GM18517 (cell line): ENCODE results near the gene PALM.

Source experiments
- ATAC-seq: cut with Tn5 transposase; IDR thresholded peaks from one replicate; pipeline ENCODE4 v1.9.1; 2021; ENCODE audit warnings: mild to moderate bottlenecking, moderate library complexity; ENCODE audit not compliant: unreplicated experiment

The PALM gene

GRCh38 chr19:750640-751423, 42.1 kb downstream of the PALM start, which contains the start of gene MISP:
Gene MISP, plus strand, starts transcription at chr19:751112. Its CDS starts 5,835 bp downstream, at chr19:756947.
- ATAC-seq: no peak

GRCh38 chr19:751501-752341, 43.0 kb downstream of the PALM start:
- no peak for ATAC-seq

DNA sequence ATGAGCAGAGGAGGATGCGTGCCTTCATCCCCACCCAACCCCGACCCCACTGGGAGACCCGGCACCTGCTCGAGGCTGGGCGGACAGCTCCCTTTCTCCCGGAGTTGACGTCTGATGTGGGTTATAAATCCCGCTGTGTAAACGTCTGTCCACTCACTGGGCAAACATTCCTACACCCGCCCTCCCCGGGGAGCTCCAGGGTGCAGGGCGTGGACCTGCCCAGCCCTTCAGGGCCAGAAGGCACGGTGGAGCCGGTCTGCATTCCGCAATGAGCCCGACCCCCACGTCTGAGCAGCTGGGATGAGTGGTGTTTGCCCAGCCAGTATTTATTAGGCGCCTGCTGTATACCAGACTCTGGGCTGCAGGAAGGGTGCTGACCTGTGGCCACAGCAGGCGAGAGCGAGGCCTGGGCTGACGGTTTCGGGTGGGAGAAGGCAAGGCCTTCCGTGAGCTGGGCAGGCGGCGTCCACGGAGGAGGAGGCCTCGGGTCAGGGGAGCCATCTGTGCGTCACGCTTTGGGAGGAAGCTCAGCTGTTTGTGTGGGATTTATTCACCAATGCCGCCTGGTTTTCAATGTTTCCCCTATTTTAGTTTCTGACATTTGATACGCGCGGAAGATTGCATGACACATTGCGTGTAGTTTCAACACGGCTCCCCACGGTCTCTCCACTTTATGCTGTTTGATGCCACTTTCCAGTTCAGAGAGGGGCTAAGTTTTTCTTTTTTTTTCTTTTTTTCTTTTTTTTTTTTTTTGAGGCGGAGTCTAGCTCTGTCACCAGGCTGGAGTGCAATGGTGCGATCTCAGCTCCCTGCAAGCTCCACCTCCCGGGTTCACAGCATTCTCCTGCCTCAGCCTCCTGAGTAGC, 44.1 kb downstream of the PALM start:
- no peak for ATAC-seq

GRCh38 chr19:754530-754929, 45.8 kb downstream of the PALM start:
- no peak for ATAC-seq

DNA sequence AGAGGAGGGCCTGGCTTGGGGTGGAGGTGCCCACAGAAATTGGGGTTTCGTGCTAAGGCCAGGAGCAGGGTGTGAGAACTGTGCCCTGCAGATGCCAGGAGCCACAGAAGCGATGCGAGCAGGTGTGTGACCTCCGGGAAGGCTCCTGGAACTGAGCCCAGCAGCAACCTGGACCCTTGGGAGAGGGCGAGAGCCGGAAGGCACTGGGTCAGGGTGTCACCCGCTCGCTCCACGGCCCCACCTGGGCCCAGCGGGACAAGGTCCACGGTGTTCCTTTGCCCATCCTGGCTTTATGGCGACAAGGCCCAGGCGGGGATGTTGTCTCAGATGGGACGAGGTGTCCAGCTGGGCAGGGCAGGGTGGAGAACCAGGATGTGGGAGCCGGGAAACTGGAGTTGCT, 46.3 kb downstream of the PALM start:
- no peak for ATAC-seq

- no peak for ATAC-seq
Observed at GRCh38 chr19:756236-756635, 47.5 kb downstream of the PALM start.

GRCh38 chr19:756821-757688, 48.3 kb downstream of the PALM start:
- ATAC-seq: no peak

DNA sequence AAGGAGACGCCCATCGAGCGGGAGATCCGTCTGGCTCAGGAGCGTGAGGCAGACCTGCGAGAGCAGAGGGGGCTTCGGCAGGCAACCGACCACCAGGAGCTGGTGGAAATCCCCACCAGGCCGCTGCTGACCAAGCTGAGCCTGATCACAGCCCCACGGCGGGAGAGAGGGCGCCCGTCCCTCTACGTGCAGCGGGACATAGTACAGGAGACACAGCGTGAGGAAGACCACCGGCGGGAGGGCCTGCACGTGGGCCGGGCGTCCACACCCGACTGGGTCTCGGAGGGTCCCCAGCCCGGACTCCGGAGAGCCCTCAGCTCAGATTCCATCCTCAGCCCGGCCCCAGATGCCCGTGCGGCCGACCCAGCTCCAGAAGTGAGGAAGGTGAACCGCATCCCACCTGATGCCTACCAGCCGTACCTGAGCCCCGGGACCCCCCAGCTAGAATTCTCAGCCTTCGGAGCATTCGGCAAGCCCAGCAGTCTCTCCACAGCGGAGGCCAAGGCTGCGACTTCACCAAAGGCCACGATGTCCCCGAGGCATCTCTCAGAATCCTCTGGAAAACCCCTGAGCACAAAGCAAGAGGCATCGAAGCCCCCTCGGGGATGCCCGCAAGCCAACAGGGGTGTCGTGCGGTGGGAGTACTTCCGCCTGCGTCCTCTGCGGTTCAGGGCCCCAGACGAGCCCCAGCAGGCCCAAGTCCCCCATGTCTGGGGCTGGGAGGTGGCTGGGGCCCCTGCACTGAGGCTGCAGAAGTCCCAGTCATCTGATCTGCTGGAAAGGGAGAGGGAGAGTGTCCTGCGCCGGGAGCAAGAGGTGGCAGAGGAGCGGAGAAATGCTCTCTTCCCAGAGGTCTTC, 49.3 kb downstream of the PALM start:
- ATAC-seq: no peak

DNA sequence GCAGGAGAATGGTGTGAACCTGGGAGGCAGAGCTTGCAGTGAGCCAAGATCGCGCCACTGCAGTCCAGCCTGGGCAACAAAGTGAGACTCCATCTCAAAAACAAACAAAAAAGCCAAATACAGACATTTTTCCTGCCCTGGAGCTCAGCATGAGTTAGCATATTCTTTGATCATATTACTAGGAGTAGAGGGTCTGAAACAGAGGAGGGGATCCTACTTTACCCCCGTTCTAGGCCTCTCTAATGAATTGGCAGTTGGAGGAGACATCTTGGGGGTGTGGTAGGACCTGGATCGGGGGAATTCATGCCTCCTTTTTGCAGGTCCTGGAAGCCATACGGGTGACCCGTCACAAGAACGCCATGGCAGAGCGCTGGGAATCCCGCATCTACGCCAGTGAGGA, 54.4 kb downstream of the PALM start:
- ATAC-seq: no peak

DNA sequence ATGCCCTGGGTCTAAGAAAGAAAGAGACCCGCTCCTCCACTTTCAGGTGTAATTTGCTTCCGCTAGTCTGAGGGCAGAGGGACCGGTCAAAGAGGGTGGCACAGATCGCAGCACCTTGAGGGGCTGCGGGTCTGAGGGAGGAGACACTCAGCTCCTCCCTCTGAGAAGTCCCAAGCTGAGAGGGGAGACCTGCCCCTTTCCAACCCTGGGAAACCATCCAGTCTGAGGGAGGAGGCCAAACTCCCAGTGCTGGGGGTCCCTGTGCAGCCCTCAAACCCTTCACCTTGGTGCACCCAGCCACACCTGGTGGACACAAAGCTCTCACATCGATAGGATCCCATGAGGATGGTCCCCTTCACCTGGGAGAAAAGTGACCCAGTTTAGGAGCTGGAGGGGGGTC, 55.1 kb downstream of the PALM start:
- no peak for ATAC-seq

DNA sequence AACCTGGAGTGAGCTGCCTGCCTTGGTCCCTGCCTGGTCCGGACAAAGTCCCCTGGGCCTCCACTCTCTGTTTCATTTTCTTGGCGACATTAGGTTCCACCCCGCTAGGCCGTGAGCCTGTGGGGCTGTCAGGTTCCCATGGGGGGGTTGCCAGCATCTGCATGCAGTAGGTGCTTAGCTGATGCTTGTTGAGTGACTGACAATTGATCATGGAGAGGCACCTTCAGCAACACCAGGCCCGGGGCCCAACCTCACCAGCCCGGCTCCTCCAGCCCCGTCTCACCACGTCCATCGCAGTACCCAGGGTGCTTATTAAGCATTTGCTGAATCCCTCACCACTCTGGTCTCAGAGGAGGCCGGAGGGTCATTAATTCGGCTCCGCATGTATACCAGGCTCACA, 55.6 kb downstream of the PALM start:
- no peak for ATAC-seq

DNA sequence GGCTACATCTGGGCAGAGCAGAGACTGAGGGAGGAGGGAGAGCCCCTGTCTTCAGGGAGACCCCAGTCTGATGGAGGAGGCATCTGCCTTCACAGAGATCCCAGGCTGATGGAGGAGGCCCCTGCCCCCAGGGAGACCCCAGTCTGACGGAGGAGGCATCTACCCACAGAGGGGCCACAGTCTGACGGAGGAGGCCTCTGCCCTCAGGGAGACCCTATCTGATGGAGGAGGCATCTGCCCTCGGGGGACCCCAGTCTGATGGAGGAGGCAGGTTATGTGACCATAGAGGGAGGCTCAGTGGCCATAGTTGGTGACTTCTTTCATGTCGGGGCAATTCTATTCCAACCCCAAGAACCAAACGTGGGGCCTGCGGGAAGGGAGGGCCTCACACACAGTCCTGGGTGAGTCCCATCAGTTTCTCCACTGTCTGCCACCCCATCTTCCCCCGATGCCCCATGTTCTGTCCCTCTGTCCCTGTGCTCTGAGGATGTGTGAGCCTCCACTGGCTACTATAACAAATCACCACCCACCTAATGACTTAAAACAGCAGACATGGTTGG, 56.5 kb downstream of the PALM start:
- no peak for ATAC-seq

DNA sequence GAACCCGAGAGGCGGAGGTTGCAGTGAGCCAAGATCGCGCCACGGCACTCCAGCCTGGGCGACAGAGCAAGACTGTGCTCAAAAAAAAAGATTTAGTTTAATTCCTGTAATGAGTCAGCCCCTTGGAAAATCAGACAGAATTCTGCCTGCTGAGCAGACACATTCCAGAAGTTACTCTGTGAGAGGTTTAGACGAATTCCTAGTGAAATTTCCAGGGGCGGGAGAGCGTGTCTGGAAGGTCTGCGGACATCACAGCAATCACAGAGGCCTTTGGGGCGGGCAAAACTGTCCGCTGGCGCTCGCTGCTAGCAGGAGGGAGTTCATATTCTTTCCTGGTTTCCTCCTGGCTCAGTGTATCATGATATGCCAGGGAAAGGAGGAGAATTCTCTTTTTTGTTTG, 59.7 kb downstream of the PALM start:
- ATAC-seq: no peak

GRCh38 chr19:769616-770015, 60.9 kb downstream of the PALM start:
- ATAC-seq: no peak

DNA sequence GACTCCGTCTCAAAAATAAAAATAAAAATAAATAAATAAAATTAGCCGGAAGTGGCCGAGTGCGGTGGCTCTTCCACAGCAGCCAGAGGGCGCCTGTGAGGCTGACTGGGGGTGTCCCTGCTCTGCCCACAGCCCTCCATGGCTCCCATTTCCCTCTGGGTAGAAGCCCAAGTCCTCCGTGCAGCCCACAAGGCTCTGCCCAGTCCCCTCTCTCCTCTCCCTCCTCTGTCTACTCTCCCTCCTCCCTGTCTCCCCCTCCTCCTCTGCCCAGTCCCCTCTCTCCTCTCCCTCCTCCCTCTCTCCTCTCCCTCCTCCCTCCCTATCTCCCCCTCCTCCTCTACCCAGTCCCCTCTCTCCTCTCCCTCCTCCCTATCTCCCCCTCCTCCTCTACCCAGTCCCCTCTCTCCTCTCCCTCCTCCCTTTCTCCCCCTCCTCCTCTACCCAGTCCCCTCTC, 62.6 kb downstream of the PALM start:
- no peak for ATAC-seq

GRCh38 chr19:772063-772462, 63.3 kb downstream of the PALM start:
- no peak for ATAC-seq

DNA sequence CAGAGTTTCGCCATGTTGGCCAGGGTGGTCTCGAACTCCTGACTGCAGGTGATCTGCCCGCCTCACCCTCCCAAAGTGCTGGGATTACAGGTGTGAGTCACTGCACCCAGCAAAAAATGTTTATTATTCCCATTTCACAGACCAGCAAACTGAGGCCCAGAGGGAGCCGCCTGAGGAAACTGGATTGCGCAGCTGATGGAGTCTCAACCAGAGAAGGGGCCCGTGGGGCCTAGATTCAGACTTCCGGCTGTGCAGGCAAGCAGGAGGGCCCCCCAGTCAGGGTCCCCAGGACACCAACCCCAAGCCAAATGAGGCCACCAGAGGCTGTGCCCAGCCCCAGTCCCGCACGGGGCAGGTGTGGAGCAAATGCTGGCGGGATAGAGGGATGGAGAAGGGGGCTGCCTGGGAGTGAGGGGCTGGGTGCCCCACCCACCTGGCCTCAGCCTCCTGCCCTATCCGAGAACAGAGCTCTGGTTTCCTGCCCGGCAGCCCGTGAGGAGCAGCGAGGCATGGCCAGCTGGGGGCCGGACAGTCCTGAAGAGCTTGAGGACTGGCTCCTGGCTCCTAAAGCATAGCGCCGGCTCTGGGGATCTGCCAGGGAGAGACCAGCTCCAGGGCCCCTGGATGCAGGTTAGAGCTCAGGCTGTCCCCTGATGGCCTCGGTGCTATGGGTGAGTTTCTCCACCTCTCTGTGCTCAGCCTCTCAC, 64.1 kb downstream of the PALM start:
- ATAC-seq: no peak

DNA sequence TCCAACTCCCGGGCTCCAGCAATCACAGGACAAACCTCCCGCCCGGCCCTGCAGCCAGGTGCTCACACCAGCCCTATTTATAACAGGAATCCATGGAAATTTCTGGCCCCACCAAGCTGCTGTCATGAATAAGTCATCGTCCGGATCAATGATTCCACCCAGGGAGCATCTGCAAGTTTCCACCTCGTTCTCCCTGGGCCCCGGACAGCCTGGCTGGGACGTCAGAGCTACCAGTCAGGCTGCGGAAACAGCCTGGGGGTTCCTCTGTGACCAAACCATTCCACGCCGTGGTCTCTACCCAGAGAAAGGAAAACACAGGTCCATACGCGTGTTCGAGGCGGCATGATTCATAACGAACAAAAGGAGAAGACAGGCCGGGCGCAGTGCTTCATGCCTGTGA, 67.8 kb downstream of the PALM start:
- ATAC-seq: no peak
